Body of pancreas (tissue), 4 donors: ENCODE data around the gene TXLNA.
A peak's percentile ranks its signal among the peaks of the same experiment; 100 is the strongest.

Experiments used
- POLR2A ChIP-seq, 3 donors: fragments of 450-650 bp; IDR thresholded peaks; one replicate each; pipeline ENCODE4 v1.6.1; 2016; ENCODE audit warnings: antibody characterized with exemption in 3 of 3, mild to moderate bottlenecking in 2 of 3
- TF ChIP-seq, protein P1 (sequence below), 7 experiments: fragments of 450-650 bp in 4 of 7; fragments of 200-600 bp in 3 of 7; sonication (generic) in 3 of 7; IDR thresholded peaks; one replicate each; pipeline ENCODE4 v1.5.1; 2016 to 2019; ENCODE audit warnings: antibody characterized with exemption in 7 of 7

GRCh38 chr1:32215629-32216480 is 36.4 kb downstream of the TXLNA start:
- no peak for TF ChIP-seq POLR2A (IDR thresholded peaks at IDR 0.05)
- TF ChIP-seq, protein P1, sequence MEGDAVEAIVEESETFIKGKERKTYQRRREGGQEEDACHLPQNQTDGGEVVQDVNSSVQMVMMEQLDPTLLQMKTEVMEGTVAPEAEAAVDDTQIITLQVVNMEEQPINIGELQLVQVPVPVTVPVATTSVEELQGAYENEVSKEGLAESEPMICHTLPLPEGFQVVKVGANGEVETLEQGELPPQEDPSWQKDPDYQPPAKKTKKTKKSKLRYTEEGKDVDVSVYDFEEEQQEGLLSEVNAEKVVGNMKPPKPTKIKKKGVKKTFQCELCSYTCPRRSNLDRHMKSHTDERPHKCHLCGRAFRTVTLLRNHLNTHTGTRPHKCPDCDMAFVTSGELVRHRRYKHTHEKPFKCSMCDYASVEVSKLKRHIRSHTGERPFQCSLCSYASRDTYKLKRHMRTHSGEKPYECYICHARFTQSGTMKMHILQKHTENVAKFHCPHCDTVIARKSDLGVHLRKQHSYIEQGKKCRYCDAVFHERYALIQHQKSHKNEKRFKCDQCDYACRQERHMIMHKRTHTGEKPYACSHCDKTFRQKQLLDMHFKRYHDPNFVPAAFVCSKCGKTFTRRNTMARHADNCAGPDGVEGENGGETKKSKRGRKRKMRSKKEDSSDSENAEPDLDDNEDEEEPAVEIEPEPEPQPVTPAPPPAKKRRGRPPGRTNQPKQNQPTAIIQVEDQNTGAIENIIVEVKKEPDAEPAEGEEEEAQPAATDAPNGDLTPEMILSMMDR (IDR thresholded peaks at IDR 0.05) = peak; percentile 63 to 78 (median 70)
